HL-60 (cell line): ENCODE results near the gene KRTAP10-11.

Experiments
- GABPA ChIP-seq: IDR thresholded peaks from 2 replicates; pipeline ENCODE4 v1.6.1; 2012; ENCODE audit warnings: low read depth
- POLR2AphosphoS5 ChIP-seq: IDR thresholded peaks from 2 replicates; pipeline ENCODE4 v1.6.1; 2012; ENCODE audit warnings: low read depth
- SPI1 ChIP-seq: IDR thresholded peaks from 2 replicates; pipeline ENCODE4 v1.6.1; 2012; ENCODE audit warnings: low read depth, mild to moderate bottlenecking, borderline replicate concordance
- TF ChIP-seq, protein P1 (sequence below): IDR thresholded peaks from one replicate; pipeline ENCODE4 v1.5.1; 2011; ENCODE audit warnings: low read length, control low read depth, inconsistent platforms; ENCODE audit not compliant: insufficient read depth
- TF ChIP-seq, protein P2 (sequence below): IDR thresholded peaks from 2 replicates; pipeline ENCODE4 v1.6.1; 2012; ENCODE audit warnings: low read depth; ENCODE audit not compliant: insufficient replicate concordance

DNA sequence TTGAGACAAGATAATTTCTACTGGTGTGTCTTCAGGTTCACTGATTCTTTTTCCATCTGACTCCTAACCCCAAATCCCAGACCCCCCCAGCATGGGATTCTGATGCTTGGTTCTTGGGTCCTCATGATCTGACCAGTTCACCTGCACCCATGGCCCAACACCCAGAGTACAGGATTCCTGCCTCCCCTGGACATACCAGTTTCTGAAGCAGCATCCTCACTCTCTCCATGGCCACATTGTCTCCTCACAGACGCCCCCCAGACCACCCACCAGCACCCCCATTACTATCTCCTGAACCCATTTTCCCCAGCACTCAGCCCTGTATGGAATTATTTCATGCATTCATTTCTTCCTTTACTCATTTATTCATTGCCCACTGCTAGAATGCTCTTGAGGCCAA, 10.7 kb downstream of the KRTAP10-11 start:
- TF ChIP-seq, protein P1, sequence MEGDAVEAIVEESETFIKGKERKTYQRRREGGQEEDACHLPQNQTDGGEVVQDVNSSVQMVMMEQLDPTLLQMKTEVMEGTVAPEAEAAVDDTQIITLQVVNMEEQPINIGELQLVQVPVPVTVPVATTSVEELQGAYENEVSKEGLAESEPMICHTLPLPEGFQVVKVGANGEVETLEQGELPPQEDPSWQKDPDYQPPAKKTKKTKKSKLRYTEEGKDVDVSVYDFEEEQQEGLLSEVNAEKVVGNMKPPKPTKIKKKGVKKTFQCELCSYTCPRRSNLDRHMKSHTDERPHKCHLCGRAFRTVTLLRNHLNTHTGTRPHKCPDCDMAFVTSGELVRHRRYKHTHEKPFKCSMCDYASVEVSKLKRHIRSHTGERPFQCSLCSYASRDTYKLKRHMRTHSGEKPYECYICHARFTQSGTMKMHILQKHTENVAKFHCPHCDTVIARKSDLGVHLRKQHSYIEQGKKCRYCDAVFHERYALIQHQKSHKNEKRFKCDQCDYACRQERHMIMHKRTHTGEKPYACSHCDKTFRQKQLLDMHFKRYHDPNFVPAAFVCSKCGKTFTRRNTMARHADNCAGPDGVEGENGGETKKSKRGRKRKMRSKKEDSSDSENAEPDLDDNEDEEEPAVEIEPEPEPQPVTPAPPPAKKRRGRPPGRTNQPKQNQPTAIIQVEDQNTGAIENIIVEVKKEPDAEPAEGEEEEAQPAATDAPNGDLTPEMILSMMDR = no peak
- TF ChIP-seq GABPA = no peak
- TF ChIP-seq POLR2AphosphoS5 = no peak
- TF ChIP-seq SPI1 = no peak
- TF ChIP-seq, protein P2, sequence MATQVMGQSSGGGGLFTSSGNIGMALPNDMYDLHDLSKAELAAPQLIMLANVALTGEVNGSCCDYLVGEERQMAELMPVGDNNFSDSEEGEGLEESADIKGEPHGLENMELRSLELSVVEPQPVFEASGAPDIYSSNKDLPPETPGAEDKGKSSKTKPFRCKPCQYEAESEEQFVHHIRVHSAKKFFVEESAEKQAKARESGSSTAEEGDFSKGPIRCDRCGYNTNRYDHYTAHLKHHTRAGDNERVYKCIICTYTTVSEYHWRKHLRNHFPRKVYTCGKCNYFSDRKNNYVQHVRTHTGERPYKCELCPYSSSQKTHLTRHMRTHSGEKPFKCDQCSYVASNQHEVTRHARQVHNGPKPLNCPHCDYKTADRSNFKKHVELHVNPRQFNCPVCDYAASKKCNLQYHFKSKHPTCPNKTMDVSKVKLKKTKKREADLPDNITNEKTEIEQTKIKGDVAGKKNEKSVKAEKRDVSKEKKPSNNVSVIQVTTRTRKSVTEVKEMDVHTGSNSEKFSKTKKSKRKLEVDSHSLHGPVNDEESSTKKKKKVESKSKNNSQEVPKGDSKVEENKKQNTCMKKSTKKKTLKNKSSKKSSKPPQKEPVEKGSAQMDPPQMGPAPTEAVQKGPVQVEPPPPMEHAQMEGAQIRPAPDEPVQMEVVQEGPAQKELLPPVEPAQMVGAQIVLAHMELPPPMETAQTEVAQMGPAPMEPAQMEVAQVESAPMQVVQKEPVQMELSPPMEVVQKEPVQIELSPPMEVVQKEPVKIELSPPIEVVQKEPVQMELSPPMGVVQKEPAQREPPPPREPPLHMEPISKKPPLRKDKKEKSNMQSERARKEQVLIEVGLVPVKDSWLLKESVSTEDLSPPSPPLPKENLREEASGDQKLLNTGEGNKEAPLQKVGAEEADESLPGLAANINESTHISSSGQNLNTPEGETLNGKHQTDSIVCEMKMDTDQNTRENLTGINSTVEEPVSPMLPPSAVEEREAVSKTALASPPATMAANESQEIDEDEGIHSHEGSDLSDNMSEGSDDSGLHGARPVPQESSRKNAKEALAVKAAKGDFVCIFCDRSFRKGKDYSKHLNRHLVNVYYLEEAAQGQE = no peak
